Middle frontal gyrus (tissue), 1 donor: ENCODE data around the gene LRRN4.
A peak's percentile ranks its signal among the peaks of the same experiment; 100 is the strongest.

Source experiments
- DNase-seq: peaks from one replicate; pipeline ENCODE4 v3.0.0-alpha.2; 2015; ENCODE audit warnings: low spot score; ENCODE audit errors: extremely low spot score

The LRRN4 gene

GRCh38 chr20:6053776-6054688 lies at the start of gene LRRN4:
TSS of gene LRRN4 (minus strand) at chr20:6054060. CDS start at chr20:6052799, 1,261 bp downstream.
- DNase-seq: no peak

DNA sequence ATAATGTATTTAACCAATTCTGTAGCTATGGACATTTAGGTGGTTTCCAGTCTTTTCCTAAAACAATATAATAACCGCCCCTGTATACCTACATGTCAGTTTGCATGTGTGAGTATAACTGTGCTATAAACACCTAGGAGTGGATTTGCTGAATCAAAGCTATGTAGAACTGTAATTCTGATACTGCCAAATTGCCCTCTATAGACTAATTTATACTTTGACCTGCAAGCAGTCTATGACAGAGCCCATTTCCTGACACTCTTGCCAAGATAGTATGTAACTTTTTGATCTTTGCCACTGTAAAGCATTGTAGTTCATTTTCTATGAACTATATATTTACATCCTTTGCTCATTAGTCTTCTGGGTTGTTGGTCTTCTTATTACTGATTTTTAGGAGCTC lies 49.4 kb upstream of the LRRN4 start:
- DNase-seq: no peak

DNA sequence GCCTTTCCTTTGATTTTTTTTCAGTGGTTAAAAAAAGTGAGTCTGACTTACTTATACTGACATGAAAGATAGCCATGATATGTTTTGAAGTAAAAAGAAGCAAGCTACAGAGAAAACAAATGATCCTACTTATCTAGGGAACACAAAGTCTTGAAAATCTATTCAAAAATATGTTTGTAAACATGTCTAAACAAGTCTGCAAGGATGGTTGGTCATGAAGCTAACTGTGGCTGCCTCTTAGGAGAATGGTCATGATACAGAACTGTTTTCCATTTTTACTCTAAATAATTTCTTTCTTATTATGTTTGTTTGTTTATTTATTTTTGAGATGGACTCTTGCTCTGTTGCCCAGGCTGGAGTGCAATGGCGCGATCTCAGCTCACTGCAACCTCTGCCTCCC lies 47.5 kb upstream of the LRRN4 start:
- no peak for DNase-seq

- DNase-seq: no peak
These were observed 46.4 kb upstream of the LRRN4 start for GRCh38 chr20:6100246-6100645.

GRCh38 chr20:6099819-6100218 lies 46.0 kb upstream of the LRRN4 start:
- no peak for DNase-seq

DNA sequence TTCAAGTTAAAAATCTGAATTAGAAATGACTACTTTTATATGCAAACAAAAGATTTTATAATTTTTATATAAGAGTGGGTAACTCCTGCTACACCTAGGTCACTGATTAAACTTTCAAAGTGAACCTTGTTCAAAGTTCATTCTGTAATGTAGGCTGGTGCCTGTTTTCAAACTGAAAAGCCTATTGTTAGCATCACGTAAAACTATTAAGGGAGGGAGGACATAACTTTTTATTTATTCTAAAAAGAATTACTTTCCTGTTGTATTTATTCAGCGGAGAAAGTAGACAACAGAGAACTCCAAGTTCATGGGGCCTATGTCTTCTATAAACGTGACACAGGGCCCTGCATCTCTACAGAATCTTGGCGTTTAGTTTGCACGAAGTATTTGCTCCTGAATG lies 41.5 kb upstream of the LRRN4 start:
- DNase-seq: no peak

- DNase-seq: no peak
These were observed 40.7 kb upstream of the LRRN4 start for GRCh38 chr20:6094565-6094964.

- no peak for DNase-seq
These were observed 40.2 kb upstream of the LRRN4 start for GRCh38 chr20:6094063-6094462.

GRCh38 chr20:6091661-6092060 lies 37.8 kb upstream of the LRRN4 start:
- DNase-seq: no peak

DNA sequence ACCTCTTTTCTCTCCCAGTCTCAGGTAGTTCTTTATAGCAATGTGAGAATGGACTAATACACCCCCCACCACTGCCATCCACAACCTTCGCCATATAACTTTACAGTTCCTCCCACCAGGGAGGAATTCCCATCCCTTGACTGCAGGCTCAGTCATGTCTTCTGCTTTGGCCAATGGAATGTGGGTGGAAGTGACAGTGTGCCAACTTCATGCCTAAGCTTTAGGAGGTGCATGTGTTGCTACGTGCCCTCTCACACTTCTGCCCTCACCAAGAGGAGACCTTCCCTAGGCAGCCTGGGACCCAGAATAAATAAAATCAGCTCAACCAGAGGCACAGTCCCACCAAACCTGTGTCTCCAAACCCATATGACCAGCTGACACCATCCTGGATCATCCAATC lies 33.0 kb upstream of the LRRN4 start:
- no peak for DNase-seq

- no peak for DNase-seq
These were observed 30.1 kb upstream of the LRRN4 start for GRCh38 chr20:6083926-6084325.

- DNase-seq: no peak
These were observed 27.4 kb upstream of the LRRN4 start for GRCh38 chr20:6081236-6081635.

GRCh38 chr20:6079016-6079415 lies 25.2 kb upstream of the LRRN4 start:
- DNase-seq: no peak

- DNase-seq: peak; percentile 20
These were observed 21.8 kb upstream of the LRRN4 start for GRCh38 chr20:6075428-6076219.

DNA sequence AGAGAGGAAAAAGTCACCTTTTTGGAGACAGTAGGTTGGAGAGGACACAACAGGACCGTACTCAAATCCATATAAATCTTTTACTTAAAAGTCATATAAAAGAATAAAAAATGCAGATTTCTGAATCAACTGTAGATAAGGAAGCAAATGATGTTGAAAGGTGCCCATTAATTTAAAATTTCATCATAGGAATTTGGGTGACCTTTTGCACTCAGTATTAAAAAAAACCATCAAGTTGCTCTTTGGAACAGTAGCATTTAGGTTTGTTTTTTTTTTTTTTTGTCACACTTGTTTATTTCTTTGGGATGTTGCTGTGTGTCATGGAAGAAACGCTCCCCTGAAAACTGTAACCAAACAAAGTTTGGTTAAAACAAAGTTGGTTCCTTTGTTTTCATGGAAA lies 20.9 kb upstream of the LRRN4 start:
- no peak for DNase-seq

DNA sequence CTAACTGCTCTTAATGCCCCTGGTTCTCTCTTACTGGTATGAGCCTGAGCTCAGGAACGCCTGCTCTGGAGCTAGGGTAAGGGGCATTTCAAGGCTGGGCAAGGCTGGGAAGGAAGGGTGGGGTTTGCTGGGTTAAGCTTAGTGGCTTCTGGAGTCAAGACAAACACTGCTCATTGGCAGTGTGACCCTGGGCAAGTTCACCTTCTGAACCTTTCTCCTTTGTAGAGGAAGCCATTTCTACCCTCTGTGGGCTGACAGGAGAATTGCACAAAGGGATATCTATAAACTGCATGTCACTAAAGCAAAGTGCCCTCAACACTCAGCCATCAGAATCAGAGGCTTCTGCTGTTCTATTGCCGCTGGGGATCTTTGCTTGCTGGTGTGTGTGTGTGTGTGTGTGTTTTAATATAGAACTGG lies 20.3 kb upstream of the LRRN4 start:
- DNase-seq: no peak

DNA sequence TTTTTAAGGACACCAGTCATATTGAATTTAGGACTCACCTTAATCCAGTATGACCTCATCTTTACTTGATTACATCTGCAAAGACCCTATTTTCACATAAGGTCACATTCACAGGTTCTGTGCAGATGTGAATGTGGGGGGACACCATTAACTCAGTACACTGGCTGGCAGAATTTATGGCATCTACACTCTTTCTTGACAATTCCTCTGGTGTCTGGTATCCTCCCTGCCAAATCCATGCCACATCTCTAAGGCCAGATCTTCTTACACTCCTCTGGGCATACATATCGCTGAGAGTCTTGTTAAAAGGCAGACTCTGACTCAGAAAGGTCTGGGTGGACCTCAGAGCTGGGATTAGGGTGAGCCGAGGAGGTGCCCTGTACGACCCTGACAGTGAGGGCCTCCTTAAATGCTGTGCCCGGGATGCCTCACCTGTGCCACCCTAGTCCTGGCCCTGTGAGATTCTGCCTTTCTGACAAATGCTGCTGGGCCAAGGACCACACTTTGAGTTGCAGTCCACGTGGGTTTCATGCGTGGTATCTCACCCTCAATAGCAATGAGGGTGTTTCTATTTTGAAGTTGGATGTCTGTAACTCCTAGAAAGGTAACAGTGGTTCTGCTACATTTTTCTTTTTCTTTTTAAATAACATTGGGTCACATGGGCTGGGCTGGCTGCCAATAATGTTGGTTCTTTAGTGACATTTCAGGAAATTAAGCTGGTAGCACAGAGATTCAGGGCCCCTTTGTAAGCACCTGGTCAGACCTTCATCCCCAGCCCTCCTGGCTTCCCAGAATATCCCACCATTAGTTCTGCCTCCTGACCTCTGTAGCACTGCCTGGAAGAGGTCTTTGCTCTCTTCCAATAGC lies 17.2 kb upstream of the LRRN4 start:
- DNase-seq: no peak

GRCh38 chr20:6069669-6070068 lies 15.8 kb upstream of the LRRN4 start:
- no peak for DNase-seq

DNA sequence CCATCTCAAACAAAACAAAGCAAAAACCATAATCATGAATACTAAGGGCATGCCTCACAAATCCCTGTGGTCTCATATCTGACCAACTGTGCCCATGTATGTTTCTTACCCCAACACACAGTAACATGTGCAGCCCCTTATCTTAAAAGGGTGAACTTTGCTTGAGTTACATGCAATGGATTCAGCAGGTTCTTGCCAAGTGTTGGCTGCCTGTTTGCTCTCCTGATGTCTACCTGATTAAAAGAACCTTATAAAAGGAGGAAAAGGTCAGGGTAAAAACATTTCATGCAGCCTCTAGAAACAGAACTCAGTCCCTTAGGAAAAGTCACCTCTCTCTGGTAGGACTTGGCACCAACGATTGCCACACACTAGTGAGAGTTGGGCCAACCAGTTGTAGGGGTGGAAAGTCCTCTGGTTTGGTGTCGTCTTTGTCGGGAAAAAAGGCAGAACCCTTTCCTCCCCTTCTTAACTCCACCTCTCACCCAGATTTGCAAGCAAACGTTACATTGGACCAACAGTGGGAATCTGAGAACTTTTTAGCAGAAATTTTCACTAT lies 14.0 kb upstream of the LRRN4 start:
- DNase-seq: no peak

GRCh38 chr20:6066582-6066981 lies 12.7 kb upstream of the LRRN4 start:
- no peak for DNase-seq

DNA sequence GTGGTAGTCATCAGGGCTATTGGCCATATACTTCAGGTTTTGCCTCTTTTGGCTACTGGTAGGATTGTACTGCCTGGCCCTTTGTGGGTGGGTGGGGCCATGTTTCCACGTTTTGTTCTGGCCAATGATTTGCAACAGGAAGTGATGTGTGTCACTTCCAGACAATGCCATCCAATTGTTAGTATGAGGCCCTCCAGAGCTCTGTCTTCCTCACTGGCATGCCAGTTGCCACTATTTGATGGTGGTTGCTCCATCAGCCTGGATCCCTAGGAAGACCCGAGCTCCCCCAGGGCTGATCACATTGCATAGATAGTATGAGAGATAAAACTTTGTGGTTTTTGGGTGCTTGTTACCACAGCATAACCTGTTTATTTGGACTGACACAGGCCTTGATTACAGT lies 7.7 kb upstream of the LRRN4 start:
- DNase-seq: no peak
